Neutrophil (primary cell): ENCODE results near the gene SMTNL1.

ENCODE experiments used
- H3K27ac ChIP-seq: fragments of 200-600 bp; sonication (generic); 2 replicates; pipeline ENCODE4 v1.5.1; 2016; ENCODE audit warnings: mild to moderate bottlenecking, moderate library complexity
- H3K27me3 ChIP-seq: fragments of 200-600 bp; sonication (generic); 2 replicates; pipeline ENCODE4 v1.6.0; 2016; ENCODE audit warnings: mild to moderate bottlenecking
- H3K36me3 ChIP-seq: fragments of 200-600 bp; sonication (generic); 2 replicates; pipeline ENCODE4 v1.5.1; 2017
- H3K4me1 ChIP-seq, 2 experiments: fragments of 200-600 bp in 1 of 2; sonication (generic) in 1 of 2; 1 replicate in 1 of 2; 2 replicates in 1 of 2; pipeline versions ENCODE4 v1.5.1 to v1.6.1; 2013 to 2016; ENCODE audit warnings: low read depth in 1 of 2, low read length in 1 of 2, mild to moderate bottlenecking in 1 of 2, moderate library complexity in 1 of 2; ENCODE audit not compliant: control insufficient read depth in 1 of 2, insufficient read depth in 1 of 2
- H3K4me3 ChIP-seq, 2 experiments: fragments of 200-600 bp in 1 of 2; sonication (generic) in 1 of 2; 1 replicate in 1 of 2; 2 replicates in 1 of 2; pipeline ENCODE4 v1.5.1; 2013 to 2016; ENCODE audit warnings: low read depth in 1 of 2, low read length in 1 of 2, mild to moderate bottlenecking in 1 of 2, moderate library complexity in 1 of 2
- H3K9me3 ChIP-seq: fragments of 200-600 bp; sonication (generic); 2 replicates; pipeline ENCODE4 v1.5.1; 2016
- CTCF ChIP-seq: fragments of 200-600 bp; sonication (generic); IDR thresholded peaks from 2 replicates; pipeline ENCODE4 v1.5.1; 2016; ENCODE audit warnings: antibody characterized with exemption

Gene SMTNL1

GRCh38 chr11:57493507-57494503 lies 43.6 kb upstream of the SMTNL1 start:
- Histone ChIP-seq H3K27me3 (no peaks in the 10 kb centered on the region), H3K9me3 (no peaks in the 10 kb centered on the region), H3K4me1 (peaks cover 20 to 25% of the 10 kb centered on the region in 2 experiments), H3K4me3 (no peak overlapping the region), H3K36me3 (no peaks in the 10 kb centered on the region), H3K27ac (peak overlapping the region; percentile 36)
- TF ChIP-seq CTCF, result peak; percentile 91

- H3K36me3 ChIP-seq, result no peaks in the 10 kb centered on the region
- no peak overlapping the region for H3K27ac ChIP-seq
- peaks cover 21 to 28% of the 10 kb centered on the region in 2 experiments for H3K4me1 ChIP-seq
- no peaks in the 10 kb centered on the region for H3K9me3 ChIP-seq
- TF ChIP-seq CTCF, result no peak
- no peak overlapping the region for H3K4me3 ChIP-seq
- H3K27me3 ChIP-seq, result no peaks in the 10 kb centered on the region
These were observed 41.1 kb upstream of the SMTNL1 start for GRCh38 chr11:57496109-57496820.

GRCh38 chr11:57497303-57498247 lies 39.8 kb upstream of the SMTNL1 start:
- H3K27me3 ChIP-seq, result no peaks in the 10 kb centered on the region
- peaks cover 20 to 24% of the 10 kb centered on the region in 2 experiments for H3K4me1 ChIP-seq
- no peaks in the 10 kb centered on the region for H3K9me3 ChIP-seq
- H3K27ac ChIP-seq, result no peak overlapping the region
- H3K36me3 ChIP-seq, result peaks cover 7% of the 10 kb centered on the region
- H3K4me3 ChIP-seq, result no peak overlapping the region
- TF ChIP-seq CTCF, result no peak

- Histone ChIP-seq H3K27me3 (no peaks in the 10 kb centered on the region), H3K9me3 (no peaks in the 10 kb centered on the region), H3K4me1 (peaks cover 11 to 15% of the 10 kb centered on the region in 2 experiments), H3K36me3 (peaks cover 7% of the 10 kb centered on the region), H3K4me3 (no peak overlapping the region), H3K27ac (no peak overlapping the region)
- no peak for TF ChIP-seq CTCF
These were observed 38.9 kb upstream of the SMTNL1 start for GRCh38 chr11:57498540-57498939.
